Measurements from ENCODE around the gene PCDHGB3. TPM values are rescaled to one million over a fixed set of nuclear protein-coding genes. Genes with fewer than 3 reads are reported as not detected.

PCDHGB3 gene
- total RNA-seq (2014; rRNA removed; shearing (Covaris generic)), result 3.5 and 5.8 TPM in 2 replicates
- total RNA-seq (2022), result 6.1 and 6.3 TPM in 2 replicates
- Bru-seq, nascent RNA, result percentile 64 among the genes with signal in this experiment
- percentile 84 among the genes with signal in this experiment for BruChase-seq, experiment 1, labeled RNA remaining after a 6-hour chase
- BruChase-seq, experiment 2, labeled RNA remaining after a 2-hour chase, result percentile 83 among the genes with signal in this experiment
- long read RNA-seq, result 0 reads

- no peaks in the 10 kb centered on the region for H4K20me1 ChIP-seq (ENCODE audit: insufficient read depth, low read length)
- peak within 1 kb of the TSS; percentile 34 for H3K4me3 ChIP-seq (ENCODE audit: low read depth, low read length, poor library complexity, severe bottlenecking)
- POLR2A ChIA-PET, result interaction anchor here (0.5 to 1.6 kb wide), 12 partner anchors 11 to 685 kb away, joined by 3 to 7 read pairs (median 3); partner anchors contain the start of genes PCDHB15 and PCDHGB5
- no peaks in the 10 kb centered on the region for H3K9me3 ChIP-seq (ENCODE audit: low read length)
- H3K4me2 ChIP-seq (ENCODE audit: low read length), result peak within 1 kb of the TSS; percentile 55
- no peaks in the 10 kb centered on the region for H3K79me2 ChIP-seq (ENCODE audit: insufficient read depth, low read depth, low read length)
- H3K4me1 ChIP-seq (ENCODE audit: insufficient read depth, low read length, poor library complexity, severe bottlenecking), result peaks cover 12% of the 10 kb centered on the region
- no TSS peak for BruUV-seq (replicated peaks)
- DNase-seq (ENCODE audit: low spot score), result peak; percentile 61
- H2AFZ ChIP-seq (ENCODE audit: low read length), result peak within 1 kb of the TSS; percentile 73
- H3K27ac ChIP-seq (ENCODE audit: low read depth, low read length, poor library complexity, severe bottlenecking), result no peak within 1 kb of the TSS
- TF ChIP-seq CTCF (conservative IDR thresholded peaks at IDR 0.05; ENCODE audit: low read length) (peak; percentile 72), EZH2phosphoT487 (IDR thresholded peaks at IDR 0.05; ENCODE audit: borderline replicate concordance, low read depth, low read length) (no peak)
- H3K36me3 ChIP-seq (ENCODE audit: insufficient read depth, low read length), result peaks cover 17% of the 10 kb centered on the region
- intact Hi-C loops (cut with micrococcal nuclease; ENCODE audit: unreplicated experiment), result loop anchor here (5.0 kb wide), 1 partner anchor 187 kb away; no protein-coding TSS in a partner anchor
- CTCF ChIA-PET (ENCODE audit: unreplicated experiment), result interaction anchor here (0.6 to 1.5 kb wide), 10 partner anchors 10 to 194 kb away, joined by 3 to 5 read pairs (median 4); partner anchors contain the start of genes PCDHGA10, PCDHGA11 and PCDHGB2
- no peaks in the 10 kb centered on the region for H3K9me2 ChIP-seq (ENCODE audit: insufficient read depth, low read length)
Measured at GRCh38 chr5:141369994-141370848, at the start of gene PCDHGB3. Gene PCDHGB3, plus strand, starts transcription at chr5:141370242. Its CDS starts 153 bp downstream, at chr5:141370395.

GRCh38 chr5:141322261-141322660 is 47.8 kb upstream of the PCDHGB3 start:
- peaks cover 31% of the 10 kb centered on the region for H3K9me3 ChIP-seq (ENCODE audit: low read length)
- H3K4me1 ChIP-seq (ENCODE audit: insufficient read depth, low read length, poor library complexity, severe bottlenecking), result peaks cover 34% of the 10 kb centered on the region
- H3K79me2 ChIP-seq (ENCODE audit: insufficient read depth, low read depth, low read length), result peaks cover 41% of the 10 kb centered on the region
- intact Hi-C loops (cut with micrococcal nuclease; ENCODE audit: unreplicated experiment), result loop anchor here (10.0 kb wide), 1 partner anchor 783 kb away; the partner anchor contains the start of gene NDFIP1
- H3K4me3 ChIP-seq (ENCODE audit: low read depth, low read length, poor library complexity, severe bottlenecking), result no peak overlapping the region
- no peaks in the 10 kb centered on the region for H3K9me2 ChIP-seq (ENCODE audit: insufficient read depth, low read length)
- no peak overlapping the region for H3K27ac ChIP-seq (ENCODE audit: low read depth, low read length, poor library complexity, severe bottlenecking)
- DNase-seq (ENCODE audit: low spot score), result no peak
- H4K20me1 ChIP-seq (ENCODE audit: insufficient read depth, low read length), result no peaks in the 10 kb centered on the region
- 0 out of 2 replicates have a peak overlapping the region, but pooled peaks have one; percentile 0 for H3K4me2 ChIP-seq (ENCODE audit: low read length)
- POLR2A ChIA-PET, result interaction anchor here (0.7 kb wide), 2 partner anchors 10 to 75 kb away, joined by 3 read pairs; no protein-coding TSS in a partner anchor
- no peak for TF ChIP-seq EZH2phosphoT487 (IDR thresholded peaks at IDR 0.05; ENCODE audit: borderline replicate concordance, low read depth, low read length)
- no peak for TF ChIP-seq CTCF (conservative IDR thresholded peaks at IDR 0.05; ENCODE audit: low read length)
- CTCF ChIA-PET (ENCODE audit: unreplicated experiment), result no interaction called here
- H3K36me3 ChIP-seq (ENCODE audit: insufficient read depth, low read length), result peaks cover 31% of the 10 kb centered on the region
- no peak overlapping the region for H2AFZ ChIP-seq (ENCODE audit: low read length)
- no TSS peak for BruUV-seq (replicated peaks)
